Stomach (tissue), 9 donors: ENCODE measurements around the gene PTPA. TPM values are rescaled to one million over a fixed set of nuclear protein-coding genes. Genes with fewer than 3 reads are reported as not detected.
"Not testable (repeated sequence)": the region's sequence is repeated elsewhere in the genome, so short reads cannot be mapped to it uniquely, and the experiment has no call there.

Experiments used
- DNase-seq, 2 donors: peaks; one replicate each; pipeline versions ENCODE4 v3.0.0 to v3.0.0-alpha.2; 2013 to 2019
- H3K27ac ChIP-seq, 5 donors: fragments of 200-600 bp in 4 of 5; sonication (generic) in 4 of 5; one replicate each; pipeline ENCODE4 v1.5.1; 2013 to 2019; ENCODE audit warnings: mild to moderate bottlenecking in 1 of 5, moderate library complexity in 1 of 5
- H3K27me3 ChIP-seq, 3 donors: fragments of 200-600 bp; sonication (generic); one replicate each; pipeline ENCODE4 v1.5.1; 2017 to 2019; ENCODE audit warnings: mixed run types in 1 of 3
- H3K36me3 ChIP-seq, 4 donors: fragments of 200-600 bp; sonication (generic); 1 replicate in 3 of 4; 2 replicates in 1 of 4; pipeline ENCODE4 v1.5.1; 2016 to 2019
- H3K4me1 ChIP-seq, 4 donors: fragments of 200-600 bp; sonication (generic); one replicate each; pipeline ENCODE4 v1.5.1; 2016 to 2019
- H3K4me3 ChIP-seq, 4 donors: fragments of 200-600 bp; sonication (generic) in 3 of 4; one replicate each; pipeline ENCODE4 v1.5.1; 2016 to 2019; ENCODE audit warnings: mild to moderate bottlenecking in 1 of 4
- H3K9me3 ChIP-seq, 4 donors: fragments of 200-600 bp; sonication (generic); one replicate each; pipeline ENCODE4 v1.5.1; 2016 to 2019
- CTCF ChIP-seq, 7 experiments: fragments of 450-650 bp in 4 of 7; fragments of 200-600 bp in 3 of 7; sonication (generic) in 3 of 7; IDR thresholded peaks; one replicate each; pipeline ENCODE4 v1.5.1; 2016 to 2019; ENCODE audit warnings: antibody characterized with exemption in 7 of 7, control low read depth in 2 of 7, mild to moderate bottlenecking in 1 of 7
- EP300 ChIP-seq: sonication (generic); formaldehyde crosslinking; IDR thresholded peaks from one replicate; pipeline ENCODE4 v1.6.1; 2017; ENCODE audit warnings: antibody characterized with exemption
- POLR2A ChIP-seq, 4 donors: fragments of 450-650 bp; IDR thresholded peaks; one replicate each; pipeline ENCODE4 v1.6.1; 2016; ENCODE audit warnings: antibody characterized with exemption in 4 of 4, control low read depth in 2 of 4, mild to moderate bottlenecking in 1 of 4, moderate library complexity in 1 of 4
- POLR2AphosphoS5 ChIP-seq, 3 donors: sonication (generic); formaldehyde crosslinking; IDR thresholded peaks; one replicate each; pipeline ENCODE4 v1.6.1; 2016; ENCODE audit warnings: antibody characterized with exemption in 3 of 3
- WGBS, 5 donors: extraction: QIAGEN DNeasy Blood & Tissue Kit in 3 of 5; methylation state at CpG; one replicate each; pipeline versions ENCODE4 v1.1.5 to v1.1.7; 2013 to 2018; 5-methylcytosine and 5-hydroxymethylcytosine counted together
- intact Hi-C: fragments of 100-400 bp; cut with DNase I; formaldehyde crosslinking; loops from one replicate; pipeline ENCODE4 v1.15.1; 2023; ENCODE audit warnings: low total_unique reads
- polyA plus RNA-seq, 3 donors: library from polyadenylated mRNA; stranded (reverse); fragments of 200-250 nt; gene quantifications; one replicate each; pipeline ENCODE4 v1.2.3, GENCODE V29; 2013
- total RNA-seq, 5 donors: library from RNA; depleted of rRNA; stranded (reverse); fragments of >200 nt; gene quantifications; one replicate each; pipeline versions ENCODE4 v1.1.0 to v1.2.3, GENCODE V29; 2014 to 2016
- donor health status: healthy with polysubstance abuse.
- donor health status: Bipolar disorder and iron deficiency.
- donor health status: healthy.

The PTPA gene
- total and polyA plus RNA-seq, 8 donors: 12.3 to 118 (median 73.6) TPM

GRCh38 chr9:129191234-129191633, 80.0 kb downstream of the PTPA start:
- H3K27ac ChIP-seq: no peak overlapping the region
- H3K4me1 ChIP-seq: no peaks in the 10 kb centered on the region
- H3K27me3 ChIP-seq: peaks cover 0 to 5% (median 0%) of the 10 kb centered on the region in 3 donors
- 89 to 96% (median 91%) methylated on average over 7 of the region's 7 CpGs for WGBS, 5 donors
- DNase-seq: no peak
- H3K4me3 ChIP-seq: no peak overlapping the region
- TF ChIP-seq POLR2AphosphoS5 (IDR thresholded peaks at IDR 0.05) (no peak), EP300 (no peak), CTCF (IDR thresholded peaks at IDR 0.05) (no peak), POLR2A (IDR thresholded peaks at IDR 0.05) (no peak)
- H3K9me3 ChIP-seq: peaks cover 0 to 8% (median 2%) of the 10 kb centered on the region in 4 donors
- no peaks in the 10 kb centered on the region for H3K36me3 ChIP-seq
- intact Hi-C loops: no loop called here

- Histone ChIP-seq H3K36me3 (no peaks in the 10 kb centered on the region), H3K9me3 (peaks cover 0 to 8% (median 2%) of the 10 kb centered on the region in 4 donors), H3K4me1 (peaks cover 0 to 13% (median 6%) of the 10 kb centered on the region in 4 donors), H3K27ac (no peak overlapping the region), H3K4me3 (no peak overlapping the region), H3K27me3 (peaks cover 0 to 5% (median 0%) of the 10 kb centered on the region in 3 donors)
- no peak for TF ChIP-seq POLR2AphosphoS5 (IDR thresholded peaks at IDR 0.05)
- no peak for TF ChIP-seq POLR2A (IDR thresholded peaks at IDR 0.05)
- TF ChIP-seq CTCF (IDR thresholded peaks at IDR 0.05): no peak
- 76 to 86% (median 84%) methylated on average over 7 of the region's 7 CpGs for WGBS, 5 donors
- intact Hi-C loops: no loop called here
- DNase-seq: no peak
Measured at GRCh38 chr9:129193655-129194054, 82.4 kb downstream of the PTPA start.

GRCh38 chr9:129194221-129194620, 83.0 kb downstream of the PTPA start:
- Histone ChIP-seq H3K27me3 (peaks cover 0 to 5% (median 0%) of the 10 kb centered on the region in 3 donors), H3K36me3 (no peaks in the 10 kb centered on the region), H3K4me1 (peaks cover 0 to 15% (median 7%) of the 10 kb centered on the region in 4 donors), H3K4me3 (no peak overlapping the region), H3K9me3 (peaks cover 0 to 8% (median 2%) of the 10 kb centered on the region in 4 donors), H3K27ac (no peak overlapping the region)
- no peak for DNase-seq
- intact Hi-C loops: no loop called here
- WGBS, 5 donors: 58 to 76% (median 72%) methylated on average over 3 of the region's 3 CpGs
- no peak for TF ChIP-seq POLR2AphosphoS5 (IDR thresholded peaks at IDR 0.05)
- no peak for TF ChIP-seq EP300
- TF ChIP-seq POLR2A (IDR thresholded peaks at IDR 0.05): no peak
- TF ChIP-seq CTCF (IDR thresholded peaks at IDR 0.05): no peak

GRCh38 chr9:129195606-129196005, 84.4 kb downstream of the PTPA start:
- TF ChIP-seq POLR2AphosphoS5 (IDR thresholded peaks at IDR 0.05) (no peak), EP300 (no peak), CTCF (IDR thresholded peaks at IDR 0.05) (no peak), POLR2A (IDR thresholded peaks at IDR 0.05) (no peak)
- Histone ChIP-seq H3K36me3 (no peaks in the 10 kb centered on the region), H3K4me1 (peaks cover 0 to 15% (median 7%) of the 10 kb centered on the region in 4 donors), H3K27me3 (peaks cover 0 to 5% (median 0%) of the 10 kb centered on the region in 3 donors), H3K4me3 (no peak overlapping the region), H3K27ac (no peak overlapping the region), H3K9me3 (peaks cover 0 to 8% (median 2%) of the 10 kb centered on the region in 4 donors)
- 86 to 93% (median 89%) methylated on average over 9 to 10 of the region's 10 CpGs for WGBS, 5 donors
- no peak for DNase-seq
- intact Hi-C loops: no loop called here

GRCh38 chr9:129197045-129197444, 85.8 kb downstream of the PTPA start:
- intact Hi-C loops, H3K36me3 ChIP-seq, H3K27ac ChIP-seq, H3K4me3 ChIP-seq, H3K27me3 ChIP-seq, H3K9me3 ChIP-seq, DNase-seq: not testable (repeated sequence)
- H3K4me1 ChIP-seq: peaks cover 0 to 15% (median 7%) of the 10 kb centered on the region in 4 donors
- 87 to 95% (median 90%) methylated on average over 6 of the region's 6 CpGs for WGBS, 5 donors
